ENCODE results near the gene CIB1. TPM values are rescaled to one million over a fixed set of nuclear protein-coding genes. Genes with fewer than 3 reads are reported as not detected.

Gene CIB1
- total and polyA plus RNA-seq, 7 donors: 18.6 to 436 (median 35.7) TPM

DNA sequence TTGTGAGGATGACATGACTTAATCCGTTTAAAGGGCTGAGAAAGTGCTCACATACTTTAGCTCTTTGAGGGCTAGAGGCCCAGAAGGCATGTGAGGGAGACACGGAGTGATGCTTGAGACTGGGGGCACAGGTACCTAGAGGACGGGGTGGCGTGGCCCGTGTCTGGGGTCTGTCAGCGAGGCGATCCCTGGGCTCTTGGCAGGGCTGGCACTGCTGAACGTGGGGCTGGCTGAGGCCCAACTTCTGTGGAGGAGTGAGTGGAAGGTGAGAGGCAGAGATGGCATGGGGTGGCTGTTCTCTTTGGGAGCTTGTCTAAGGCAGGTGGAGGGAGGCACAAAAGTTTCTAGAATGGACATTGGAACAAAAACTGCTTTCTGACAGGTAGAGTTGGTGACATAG lies 23.1 kb downstream of the CIB1 start:
- Histone ChIP-seq H3K27ac (peak overlapping the region in 3 of 4 donors; percentile 68 to 71 (median 69)), H3K9me3 (no peaks in the 10 kb centered on the region), H3K4me3 (no peak overlapping the region), H3K27me3 (no peaks in the 10 kb centered on the region), H3K4me1 (peaks cover 0 to 62% (median 51%) of the 10 kb centered on the region in 4 donors), H3K36me3 (peaks cover 0 to 36% (median 4%) of the 10 kb centered on the region in 4 donors)
- peak in 2 of 4 donors; percentile 11 to 31 for TF ChIP-seq POLR2AphosphoS5 (IDR thresholded peaks at IDR 0.05)
- TF ChIP-seq, protein P1, sequence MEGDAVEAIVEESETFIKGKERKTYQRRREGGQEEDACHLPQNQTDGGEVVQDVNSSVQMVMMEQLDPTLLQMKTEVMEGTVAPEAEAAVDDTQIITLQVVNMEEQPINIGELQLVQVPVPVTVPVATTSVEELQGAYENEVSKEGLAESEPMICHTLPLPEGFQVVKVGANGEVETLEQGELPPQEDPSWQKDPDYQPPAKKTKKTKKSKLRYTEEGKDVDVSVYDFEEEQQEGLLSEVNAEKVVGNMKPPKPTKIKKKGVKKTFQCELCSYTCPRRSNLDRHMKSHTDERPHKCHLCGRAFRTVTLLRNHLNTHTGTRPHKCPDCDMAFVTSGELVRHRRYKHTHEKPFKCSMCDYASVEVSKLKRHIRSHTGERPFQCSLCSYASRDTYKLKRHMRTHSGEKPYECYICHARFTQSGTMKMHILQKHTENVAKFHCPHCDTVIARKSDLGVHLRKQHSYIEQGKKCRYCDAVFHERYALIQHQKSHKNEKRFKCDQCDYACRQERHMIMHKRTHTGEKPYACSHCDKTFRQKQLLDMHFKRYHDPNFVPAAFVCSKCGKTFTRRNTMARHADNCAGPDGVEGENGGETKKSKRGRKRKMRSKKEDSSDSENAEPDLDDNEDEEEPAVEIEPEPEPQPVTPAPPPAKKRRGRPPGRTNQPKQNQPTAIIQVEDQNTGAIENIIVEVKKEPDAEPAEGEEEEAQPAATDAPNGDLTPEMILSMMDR (IDR thresholded peaks at IDR 0.05): no peak
- TF ChIP-seq POLR2A (IDR thresholded peaks at IDR 0.05): no peak
- no peak for TF ChIP-seq EP300 (IDR thresholded peaks at IDR 0.05)
- intact Hi-C loops (cut with DNase I): no loop called here
- DNase-seq: no peak
- 80 to 86% methylated on average over 8 of the region's 8 CpGs for WGBS, 2 donors

DNA sequence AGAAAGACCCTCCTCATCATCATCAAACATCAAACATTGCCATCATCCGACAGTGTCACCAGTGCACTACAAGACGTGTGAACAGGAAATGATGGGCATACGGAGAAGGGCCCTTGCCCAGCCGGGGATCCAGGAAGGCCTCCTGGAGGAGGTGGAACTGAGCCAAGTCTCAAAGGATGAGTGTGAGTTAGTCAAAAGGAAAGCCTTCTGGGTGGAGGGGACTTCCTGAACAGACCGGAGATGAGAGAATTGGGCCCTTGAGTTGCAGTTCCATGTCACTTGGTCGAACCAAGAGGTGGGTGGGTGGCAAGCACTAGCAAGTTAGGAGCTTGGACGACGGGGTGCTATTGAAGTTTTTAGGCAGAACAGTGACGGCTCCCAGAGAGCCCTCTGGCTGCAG lies 24.1 kb downstream of the CIB1 start:
- Histone ChIP-seq H3K4me3 (no peak overlapping the region), H3K27ac (peak overlapping the region in 3 of 4 donors; percentile 68 to 71 (median 69)), H3K36me3 (peaks cover 0 to 42% (median 4%) of the 10 kb centered on the region in 4 donors), H3K27me3 (no peaks in the 10 kb centered on the region), H3K4me1 (peaks cover 0 to 71% (median 59%) of the 10 kb centered on the region in 4 donors), H3K9me3 (no peaks in the 10 kb centered on the region)
- TF ChIP-seq, protein P1 (IDR thresholded peaks at IDR 0.05): no peak
- no peak for TF ChIP-seq POLR2AphosphoS5 (IDR thresholded peaks at IDR 0.05)
- no peak for TF ChIP-seq POLR2A (IDR thresholded peaks at IDR 0.05)
- no peak for TF ChIP-seq EP300 (IDR thresholded peaks at IDR 0.05)
- intact Hi-C loops (cut with DNase I): no loop called here
- no peak for DNase-seq
- WGBS, 2 donors: 68 to 69% methylated on average over 9 of the region's 9 CpGs

DNA sequence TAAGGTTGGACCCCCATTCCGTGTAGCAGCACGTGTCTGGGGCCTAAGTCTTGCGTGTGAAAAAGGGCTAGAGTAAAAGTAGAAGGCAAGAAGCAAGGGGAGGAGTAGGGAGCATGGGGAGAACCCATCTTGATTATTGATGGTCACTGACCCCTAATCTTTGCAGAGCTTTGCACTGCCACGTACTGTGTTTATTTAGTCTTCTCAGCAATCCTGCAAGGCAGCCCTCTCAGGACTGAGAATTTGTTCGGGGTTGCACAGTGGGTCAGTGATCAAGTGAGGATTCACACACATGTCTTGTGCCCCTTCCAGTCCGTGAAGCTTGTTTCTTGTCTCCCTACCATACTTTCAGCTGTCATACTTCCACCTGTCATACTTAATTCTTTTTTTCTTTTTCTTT lies 25.4 kb downstream of the CIB1 start:
- intact Hi-C loops (cut with DNase I): no loop called here

DNA sequence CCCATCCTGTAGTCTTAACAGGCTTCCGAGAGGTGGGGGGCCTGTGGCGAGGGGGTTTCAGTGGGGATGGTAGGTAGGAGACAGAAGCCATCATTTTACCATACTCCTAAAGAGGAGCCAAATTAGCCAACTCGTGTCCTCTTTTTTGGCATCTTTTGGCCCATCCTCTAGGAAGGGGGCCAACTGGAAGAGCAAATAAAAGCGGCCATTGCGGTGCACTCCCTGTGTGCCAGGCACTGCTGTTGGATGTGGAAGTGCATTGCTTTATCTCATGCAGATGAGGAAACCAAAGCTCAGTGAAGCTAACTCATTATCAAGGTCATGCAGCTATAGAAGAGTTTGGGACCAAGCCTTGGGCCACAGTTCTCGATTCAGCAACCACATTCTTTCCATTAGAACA lies 26.5 kb downstream of the CIB1 start:
- Histone ChIP-seq H3K4me3 (no peak overlapping the region), H3K36me3 (peaks cover 0 to 42% (median 4%) of the 10 kb centered on the region in 4 donors), H3K27ac (no peak overlapping the region), H3K4me1 (peaks cover 0 to 78% (median 68%) of the 10 kb centered on the region in 4 donors), H3K9me3 (no peaks in the 10 kb centered on the region), H3K27me3 (no peaks in the 10 kb centered on the region)
- TF ChIP-seq, protein P1 (IDR thresholded peaks at IDR 0.05): no peak
- no peak for TF ChIP-seq POLR2A (IDR thresholded peaks at IDR 0.05)
- TF ChIP-seq EP300 (IDR thresholded peaks at IDR 0.05): no peak
- TF ChIP-seq POLR2AphosphoS5 (IDR thresholded peaks at IDR 0.05): no peak
- intact Hi-C loops (cut with DNase I): no loop called here
- no peak for DNase-seq
- 92 to 95% methylated on average over 6 of the region's 6 CpGs for WGBS, 2 donors

More for the DNA sequence above, 25.4 kb downstream of the CIB1 start:
- WGBS, 2 donors: 92% methylated on average over 6 of the region's 6 CpGs
- Histone ChIP-seq H3K9me3 (no peaks in the 10 kb centered on the region), H3K4me3 (no peak overlapping the region), H3K36me3 (peaks cover 0 to 42% (median 4%) of the 10 kb centered on the region in 4 donors), H3K27me3 (no peaks in the 10 kb centered on the region), H3K4me1 (peaks cover 0 to 78% (median 69%) of the 10 kb centered on the region in 4 donors), H3K27ac (no peak overlapping the region)
- TF ChIP-seq POLR2AphosphoS5 (IDR thresholded peaks at IDR 0.05) (no peak), POLR2A (IDR thresholded peaks at IDR 0.05) (no peak), EP300 (IDR thresholded peaks at IDR 0.05) (no peak)
- TF ChIP-seq, protein P1 (IDR thresholded peaks at IDR 0.05): no peak
- DNase-seq: no peak

DNA sequence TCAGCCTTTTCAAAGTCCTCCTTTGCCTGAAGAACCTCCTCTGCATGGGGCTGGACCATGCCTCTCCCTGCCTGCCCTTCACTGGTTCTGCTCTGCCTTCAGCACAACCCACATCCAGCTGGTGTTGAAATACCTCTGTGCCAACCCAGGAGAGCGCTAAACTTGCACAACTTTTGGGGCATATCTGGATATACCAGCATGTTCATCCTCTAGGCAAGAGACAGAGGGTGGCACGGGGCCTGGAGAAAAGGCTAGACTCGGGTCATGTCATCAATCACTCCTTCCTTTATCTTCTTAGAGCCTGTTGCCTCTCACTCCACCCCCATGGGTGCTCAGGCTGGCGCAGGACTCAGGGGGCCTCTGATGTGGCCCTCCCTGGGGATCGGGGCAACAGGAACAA lies 27.9 kb downstream of the CIB1 start:
- Histone ChIP-seq H3K36me3 (peaks cover 0 to 42% (median 4%) of the 10 kb centered on the region in 4 donors), H3K9me3 (no peaks in the 10 kb centered on the region), H3K27ac (peak overlapping the region in 1 of 4 donors; percentile 40), H3K4me1 (peaks cover 0 to 69% (median 64%) of the 10 kb centered on the region in 4 donors), H3K27me3 (no peaks in the 10 kb centered on the region), H3K4me3 (no peak overlapping the region)
- intact Hi-C loops (cut with DNase I): no loop called here
- peak; percentile 72 for DNase-seq
- TF ChIP-seq, protein P1 (IDR thresholded peaks at IDR 0.05): no peak
- TF ChIP-seq POLR2A (IDR thresholded peaks at IDR 0.05) (no peak), EP300 (IDR thresholded peaks at IDR 0.05) (no peak), POLR2AphosphoS5 (IDR thresholded peaks at IDR 0.05) (no peak)
- WGBS, 2 donors: 89 to 93% methylated on average over 5 of the region's 5 CpGs
